T-helper 17 cell (primary cell): ENCODE measurements around the gene FLT4. TPM values are rescaled to one million over a fixed set of nuclear protein-coding genes. Genes with fewer than 3 reads are reported as not detected.
"Not testable (repeated sequence)": the region's sequence is repeated elsewhere in the genome, so short reads cannot be mapped to it uniquely, and the experiment has no call there.

Experiments used
- ATAC-seq: fragments of 150-1000 bp; cut with Tn5 transposase; 2 replicates; pipeline ENCODE4 v1.10.0; 2021; ENCODE audit warnings: mild to moderate bottlenecking, moderate library complexity
- DNase-seq, 3 donors: peaks; one replicate each; pipeline versions ENCODE4 v3.0.0 to v3.0.0-alpha.2; 2020 to 2021
- H3K9me3 ChIP-seq: one replicate; pipeline ENCODE4 v1.7.0; 2013; ENCODE audit warnings: low read length, mild to moderate bottlenecking; ENCODE audit not compliant: control insufficient read depth, poor library complexity, severe bottlenecking
- H3K27ac Mint-ChIP-seq: one replicate; pipeline ENCODE4 v1.8.0; 2022; ENCODE audit warnings: mild to moderate bottlenecking, moderate library complexity, mixed read lengths
- H3K27me3 Mint-ChIP-seq: one replicate; pipeline ENCODE4 v1.8.0; 2022; ENCODE audit warnings: mixed read lengths
- H3K36me3 Mint-ChIP-seq: one replicate; pipeline ENCODE4 v1.8.0; 2022; ENCODE audit warnings: low read depth, mixed read lengths
- H3K4me1 Mint-ChIP-seq: one replicate; pipeline ENCODE4 v1.8.0; 2022; ENCODE audit warnings: mild to moderate bottlenecking, mixed read lengths
- H3K4me3 Mint-ChIP-seq: one replicate; pipeline ENCODE4 v1.8.0; 2022; ENCODE audit warnings: mild to moderate bottlenecking, moderate library complexity, mixed read lengths
- total RNA-seq, 4 donors: library from RNA in 2 of 4; stranded (reverse) in 2 of 4; gene quantifications; one replicate each; pipeline ENCODE4 v1.2.3 and lab custom pipeline; 2022 to 2026

Gene FLT4
- 1 to 10 TPM in 1 of 2 donors, under 1 TPM in 1; 0.57 to 1.5 TPM for total RNA-seq
- 0 to 0.12 reads per million in 2 donors for total RNA-seq (lab: John Stamatoyannopoulos, UW)

- Mint-ChIP-seq H3K27me3 (peaks cover 67% of the 10 kb centered on the region), H3K4me3 (peak within 1 kb of the TSS; percentile 80), H3K27ac (no peak within 1 kb of the TSS), H3K4me1 (peaks cover 8% of the 10 kb centered on the region), H3K36me3 (peaks cover 8% of the 10 kb centered on the region)
- no peak for DNase-seq
- no peak for ATAC-seq
- H3K9me3 ChIP-seq = no peaks in the 10 kb centered on the region
Observed at GRCh38 chr5:180649297-180650039, at the start of gene FLT4. Gene FLT4 (minus strand): TSS chr5:180649600. CDS start chr5:180649545, 55 bp downstream.

GRCh38 chr5:180699042-180699441 lies 49.6 kb upstream of the FLT4 start:
- Mint-ChIP-seq H3K27ac (no peak overlapping the region), H3K27me3 (peaks cover 15% of the 10 kb centered on the region), H3K4me3 (no peak overlapping the region), H3K4me1 (no peaks in the 10 kb centered on the region), H3K36me3 (peaks cover 2% of the 10 kb centered on the region)
- H3K9me3 ChIP-seq = no peaks in the 10 kb centered on the region
- no peak for DNase-seq
- no peak for ATAC-seq

- H3K4me1 Mint-ChIP-seq = peaks cover 6% of the 10 kb centered on the region
- H3K4me3 Mint-ChIP-seq = no peak overlapping the region
- no peak overlapping the region for H3K27ac Mint-ChIP-seq
- peaks cover 36% of the 10 kb centered on the region for H3K27me3 Mint-ChIP-seq
- ATAC-seq (no peak), DNase-seq (no peak)
- H3K36me3 Mint-ChIP-seq = peaks cover 7% of the 10 kb centered on the region
- H3K9me3 ChIP-seq = no peaks in the 10 kb centered on the region
Observed at GRCh38 chr5:180696116-180696515, 46.7 kb upstream of the FLT4 start.

- Mint-ChIP-seq H3K27me3 (peaks cover 54% of the 10 kb centered on the region), H3K36me3 (peaks cover 5% of the 10 kb centered on the region), H3K27ac (no peak overlapping the region), H3K4me1 (peaks cover 23% of the 10 kb centered on the region), H3K4me3 (no peak overlapping the region)
- H3K9me3 ChIP-seq = no peaks in the 10 kb centered on the region
- DNase-seq = no peak
- no peak for ATAC-seq
Observed at GRCh38 chr5:180692429-180692828, 43.0 kb upstream of the FLT4 start.

- Mint-ChIP-seq H3K4me3 (no peak overlapping the region), H3K27ac (peak overlapping the region; percentile 24)
- no peaks in the 10 kb centered on the region for H3K9me3 ChIP-seq
Observed at GRCh38 chr5:180691046-180691445, 41.6 kb upstream of the FLT4 start.

GRCh38 chr5:180690562-180690961 lies 41.2 kb upstream of the FLT4 start:
- no peak overlapping the region for H3K27ac Mint-ChIP-seq
- H3K4me3 Mint-ChIP-seq = no peak overlapping the region
- H3K4me1 Mint-ChIP-seq = peaks cover 23% of the 10 kb centered on the region

More at GRCh38 chr5:180691046-180691445, 41.6 kb upstream of the FLT4 start:
- Mint-ChIP-seq H3K36me3 (peaks cover 5% of the 10 kb centered on the region), H3K27me3 (peaks cover 57% of the 10 kb centered on the region), H3K4me1 (peaks cover 23% of the 10 kb centered on the region)
- DNase-seq (no peak), ATAC-seq (no peak)

GRCh38 chr5:180689775-180690174 lies 40.4 kb upstream of the FLT4 start:
- H3K4me3 Mint-ChIP-seq = peak overlapping the region; percentile 85
- H3K27me3 Mint-ChIP-seq = peaks cover 65% of the 10 kb centered on the region
- peak overlapping the region; percentile 92 for H3K27ac Mint-ChIP-seq
- no peak for ATAC-seq
- H3K4me1 Mint-ChIP-seq = peaks cover 25% of the 10 kb centered on the region
- peaks cover 5% of the 10 kb centered on the region for H3K36me3 Mint-ChIP-seq
- no peaks in the 10 kb centered on the region for H3K9me3 ChIP-seq
- DNase-seq = no peak

More at GRCh38 chr5:180690562-180690961, 41.2 kb upstream of the FLT4 start:
- no peak for ATAC-seq
- DNase-seq = no peak
- Mint-ChIP-seq H3K36me3 (peaks cover 5% of the 10 kb centered on the region), H3K27me3 (peaks cover 62% of the 10 kb centered on the region)
- H3K9me3 ChIP-seq = no peaks in the 10 kb centered on the region

- H3K27me3 Mint-ChIP-seq = peaks cover 63% of the 10 kb centered on the region
- H3K9me3 ChIP-seq = no peaks in the 10 kb centered on the region
- peaks cover 5% of the 10 kb centered on the region for H3K36me3 Mint-ChIP-seq
- H3K27ac Mint-ChIP-seq = peak overlapping the region; percentile 92
- H3K4me3 Mint-ChIP-seq = peak overlapping the region; percentile 85
- ATAC-seq = peak; percentile 84
- no peak for DNase-seq
- H3K4me1 Mint-ChIP-seq = peaks cover 27% of the 10 kb centered on the region
Observed at GRCh38 chr5:180689071-180689694, 39.8 kb upstream of the FLT4 start.

- Mint-ChIP-seq H3K4me1 (peaks cover 27% of the 10 kb centered on the region), H3K36me3 (peaks cover 5% of the 10 kb centered on the region), H3K27me3 (peaks cover 66% of the 10 kb centered on the region), H3K4me3 (peak overlapping the region; percentile 85), H3K27ac (peak overlapping the region; percentile 92)
- ATAC-seq = no peak
- no peaks in the 10 kb centered on the region for H3K9me3 ChIP-seq
- no peak for DNase-seq
Observed at GRCh38 chr5:180688330-180689070, 39.1 kb upstream of the FLT4 start.

GRCh38 chr5:180686799-180687198 lies 37.4 kb upstream of the FLT4 start:
- H3K27ac Mint-ChIP-seq, ATAC-seq, H3K36me3 Mint-ChIP-seq, H3K4me3 Mint-ChIP-seq, H3K9me3 ChIP-seq, DNase-seq: not testable (repeated sequence)
- H3K27me3 Mint-ChIP-seq = peaks cover 60% of the 10 kb centered on the region
- peaks cover 27% of the 10 kb centered on the region for H3K4me1 Mint-ChIP-seq

- no peak overlapping the region for H3K4me3 Mint-ChIP-seq
- H3K27me3 Mint-ChIP-seq = peaks cover 48% of the 10 kb centered on the region
- H3K27ac Mint-ChIP-seq = peak overlapping the region; percentile 79
- H3K9me3 ChIP-seq = no peaks in the 10 kb centered on the region
- H3K4me1 Mint-ChIP-seq = peaks cover 18% of the 10 kb centered on the region
- ATAC-seq (no peak), DNase-seq (no peak)
- no peaks in the 10 kb centered on the region for H3K36me3 Mint-ChIP-seq
Observed at GRCh38 chr5:180684623-180685161, 35.3 kb upstream of the FLT4 start.

GRCh38 chr5:180683220-180683922 lies 34.0 kb upstream of the FLT4 start:
- peaks cover 4% of the 10 kb centered on the region for H3K4me1 Mint-ChIP-seq
- H3K9me3 ChIP-seq = no peaks in the 10 kb centered on the region
- DNase-seq (no peak), ATAC-seq (no peak)
- no peak overlapping the region for H3K4me3 Mint-ChIP-seq
- H3K36me3 Mint-ChIP-seq = peaks cover 3% of the 10 kb centered on the region
- peaks cover 44% of the 10 kb centered on the region for H3K27me3 Mint-ChIP-seq
- peak overlapping the region; percentile 79 for H3K27ac Mint-ChIP-seq
